AG04450 (cell line): ENCODE results near the gene SENP8. TPM values are rescaled to one million over a fixed set of nuclear protein-coding genes. Genes with fewer than 3 reads are reported as not detected.
"Not testable (repeated sequence)": the region's sequence is repeated elsewhere in the genome, so short reads cannot be mapped to it uniquely, and the experiment has no call there.

Experiments
- CTCF ChIA-PET: fragments of 300-600, 350-600 bp; formaldehyde crosslinking; extraction: SDS; loops from one replicate; lab custom pipeline; 2022; ENCODE audit warnings: antibody characterized with exemption, inconsistent platforms; lab: Charles Lee
- POLR2A ChIA-PET: fragments of 350-600 bp; formaldehyde crosslinking; extraction: SDS; loops from one replicate; lab custom pipeline; 2021; ENCODE audit warnings: antibody characterized with exemption, inconsistent platforms; lab: Yijun Ruan, JAX
- DNase-seq: peaks from one replicate; pipeline ENCODE4 v3.0.0-alpha.2; 2011; ENCODE audit warnings: low read depth, low spot score
- H3K27ac ChIP-seq: one replicate; pipeline ENCODE4 v1.5.1; 2012; ENCODE audit warnings: low read depth, low read length, control low read depth
- H3K27me3 ChIP-seq: one replicate; pipeline ENCODE4 v1.6.0; 2012; ENCODE audit warnings: low read length; ENCODE audit not compliant: control insufficient read depth, insufficient read depth
- H3K4me3 ChIP-seq: 2 replicates; pipeline ENCODE4 v1.5.1; 2011; ENCODE audit warnings: mild to moderate bottlenecking, low read depth, low read length, control low read depth
- H3K9me3 ChIP-seq: 2 replicates; pipeline ENCODE4 v1.5.1; 2012; ENCODE audit warnings: low read length; ENCODE audit not compliant: control insufficient read depth, insufficient read depth
- polyA plus RNA-seq: library from polyadenylated mRNA; depleted of rRNA; stranded (reverse); fragments of >200 nt; gene quantifications from 2 replicates; pipeline ENCODE4 v1.2.3, GENCODE V29; 2011
- TF ChIP-seq, protein P1 (sequence below): IDR thresholded peaks from 2 replicates; pipeline ENCODE4 v1.5.1; 2011; ENCODE audit warnings: low read depth, low read length, control low read depth, inconsistent platforms

SENP8 gene
- polyA plus RNA-seq, 1 experiment: 5.3 TPM

DNA sequence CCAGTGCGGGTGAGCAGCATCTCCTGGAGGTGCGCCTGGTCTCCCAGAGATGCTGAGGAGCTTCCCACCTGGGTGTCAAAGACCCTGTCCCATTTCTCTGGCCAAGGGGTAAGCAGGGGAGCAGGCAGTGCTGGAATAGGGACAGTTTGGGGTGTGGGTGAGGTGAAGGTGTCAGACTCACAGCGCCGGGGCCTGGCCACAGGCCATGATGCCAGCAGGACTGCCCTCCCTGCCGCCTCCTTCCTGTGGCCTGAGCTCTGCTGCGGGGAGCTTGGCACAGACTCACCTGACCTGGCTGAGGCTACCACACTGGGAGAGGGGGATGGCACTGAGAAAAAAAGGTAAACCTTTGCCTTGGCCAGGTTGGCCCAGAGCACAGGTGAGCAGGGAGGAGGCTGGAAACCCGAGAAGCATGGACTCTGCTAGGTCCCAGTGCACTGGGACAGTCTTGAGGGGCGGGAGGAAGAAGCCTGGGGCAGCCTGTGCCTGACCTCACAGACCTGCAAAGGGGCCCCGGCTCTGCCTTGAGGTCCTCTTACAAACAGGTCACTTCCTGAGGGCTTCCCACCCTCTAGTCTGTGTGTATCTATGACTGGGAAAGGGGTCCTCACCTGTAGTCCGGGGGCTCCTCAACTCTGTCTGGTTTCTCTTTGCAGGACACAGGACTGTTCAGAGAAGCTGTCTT, 51.2 kb downstream of the SENP8 start:
- TF ChIP-seq, protein P1, sequence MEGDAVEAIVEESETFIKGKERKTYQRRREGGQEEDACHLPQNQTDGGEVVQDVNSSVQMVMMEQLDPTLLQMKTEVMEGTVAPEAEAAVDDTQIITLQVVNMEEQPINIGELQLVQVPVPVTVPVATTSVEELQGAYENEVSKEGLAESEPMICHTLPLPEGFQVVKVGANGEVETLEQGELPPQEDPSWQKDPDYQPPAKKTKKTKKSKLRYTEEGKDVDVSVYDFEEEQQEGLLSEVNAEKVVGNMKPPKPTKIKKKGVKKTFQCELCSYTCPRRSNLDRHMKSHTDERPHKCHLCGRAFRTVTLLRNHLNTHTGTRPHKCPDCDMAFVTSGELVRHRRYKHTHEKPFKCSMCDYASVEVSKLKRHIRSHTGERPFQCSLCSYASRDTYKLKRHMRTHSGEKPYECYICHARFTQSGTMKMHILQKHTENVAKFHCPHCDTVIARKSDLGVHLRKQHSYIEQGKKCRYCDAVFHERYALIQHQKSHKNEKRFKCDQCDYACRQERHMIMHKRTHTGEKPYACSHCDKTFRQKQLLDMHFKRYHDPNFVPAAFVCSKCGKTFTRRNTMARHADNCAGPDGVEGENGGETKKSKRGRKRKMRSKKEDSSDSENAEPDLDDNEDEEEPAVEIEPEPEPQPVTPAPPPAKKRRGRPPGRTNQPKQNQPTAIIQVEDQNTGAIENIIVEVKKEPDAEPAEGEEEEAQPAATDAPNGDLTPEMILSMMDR: no peak
- Histone ChIP-seq H3K27ac (no peak overlapping the region), H3K27me3 (peaks cover 38% of the 10 kb centered on the region), H3K9me3 (no peaks in the 10 kb centered on the region; the same call in 1 of the 2 replicates), H3K4me3 (no peak overlapping the region)
- ChIA-PET CTCF (interaction anchor here (1.4 kb wide), 1 partner anchor 13 kb away, joined by 3 read pairs; no protein-coding TSS in a partner anchor), POLR2A (no interaction called here)
- no peak for DNase-seq

DNA sequence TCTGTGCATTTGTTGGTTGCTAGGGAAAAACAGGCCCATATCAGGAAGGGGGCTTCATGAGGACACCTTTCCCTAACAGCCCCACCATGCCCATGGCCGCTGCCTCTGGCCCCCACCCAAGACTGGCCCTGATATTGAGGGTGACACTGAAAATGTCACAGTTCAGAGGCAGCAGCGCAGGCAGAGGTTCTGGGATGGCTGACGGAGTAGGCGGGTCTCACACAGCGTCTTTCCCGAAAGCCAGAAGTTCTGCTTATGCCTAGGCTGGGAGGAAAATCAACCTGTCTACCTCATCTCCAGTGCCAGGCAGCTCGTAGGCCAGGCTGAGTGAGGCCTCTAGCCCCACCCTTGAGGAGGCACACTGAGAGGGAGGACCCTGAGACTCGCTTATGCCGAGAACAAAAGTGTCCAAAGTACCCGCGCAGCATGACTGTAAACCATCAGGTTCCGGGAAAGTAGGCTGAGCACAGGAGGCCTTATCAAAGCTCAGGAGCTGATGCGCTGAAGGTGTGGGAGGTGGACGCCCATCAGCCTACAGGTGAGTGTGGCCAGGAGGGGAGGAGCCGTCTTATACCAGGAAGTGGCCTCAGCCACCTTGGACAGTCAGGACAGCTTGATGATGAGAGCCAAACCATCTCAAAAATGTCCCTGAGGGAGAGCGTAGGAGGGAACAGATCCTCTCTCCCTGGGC, 51.9 kb downstream of the SENP8 start:
- POLR2A ChIA-PET: no interaction called here

DNA sequence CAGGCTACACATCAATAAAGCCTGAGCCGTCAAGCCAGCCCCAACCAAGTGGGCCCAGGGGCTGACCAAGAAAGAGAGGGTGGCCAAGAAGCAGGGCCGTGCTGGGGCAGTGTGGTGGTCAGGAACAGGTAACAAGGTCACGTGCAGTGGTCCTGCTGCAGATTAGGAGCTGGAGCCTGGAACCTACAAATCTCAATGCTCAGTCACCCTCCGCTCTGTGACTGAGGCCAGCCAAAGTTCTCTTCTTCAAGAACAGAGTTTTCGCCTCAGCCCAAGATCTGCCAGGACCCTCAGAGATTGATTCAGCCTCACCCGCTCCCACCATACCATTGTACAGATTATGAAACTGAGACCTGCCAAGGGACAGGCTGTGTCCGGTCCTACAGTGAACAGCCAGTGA, 52.5 kb downstream of the SENP8 start:
- H3K27ac ChIP-seq: peak overlapping the region; percentile 2
- no peak overlapping the region for H3K4me3 ChIP-seq
- ChIA-PET POLR2A (no interaction called here), CTCF (no interaction called here)
- H3K27me3 ChIP-seq: peaks cover 45% of the 10 kb centered on the region
- no peaks in the 10 kb centered on the region; the same call in 1 of the 2 replicates for H3K9me3 ChIP-seq
- no peak for DNase-seq
- TF ChIP-seq, protein P1: no peak

More for the DNA sequence above, 51.9 kb downstream of the SENP8 start:
- CTCF ChIA-PET: interaction anchor here (1.4 kb wide), 1 partner anchor 14 kb away, joined by 3 read pairs; no protein-coding TSS in a partner anchor
- H3K27me3 ChIP-seq: peaks cover 41% of the 10 kb centered on the region
- peak overlapping the region; percentile 2 for H3K27ac ChIP-seq
- H3K9me3 ChIP-seq: no peaks in the 10 kb centered on the region; the same call in 1 of the 2 replicates
- no peak for DNase-seq
- no peak overlapping the region for H3K4me3 ChIP-seq
- TF ChIP-seq, protein P1: no peak

GRCh38 chr15:72171978-72172377, 53.8 kb downstream of the SENP8 start:
- POLR2A ChIA-PET, H3K27ac ChIP-seq: not testable (repeated sequence)

DNA sequence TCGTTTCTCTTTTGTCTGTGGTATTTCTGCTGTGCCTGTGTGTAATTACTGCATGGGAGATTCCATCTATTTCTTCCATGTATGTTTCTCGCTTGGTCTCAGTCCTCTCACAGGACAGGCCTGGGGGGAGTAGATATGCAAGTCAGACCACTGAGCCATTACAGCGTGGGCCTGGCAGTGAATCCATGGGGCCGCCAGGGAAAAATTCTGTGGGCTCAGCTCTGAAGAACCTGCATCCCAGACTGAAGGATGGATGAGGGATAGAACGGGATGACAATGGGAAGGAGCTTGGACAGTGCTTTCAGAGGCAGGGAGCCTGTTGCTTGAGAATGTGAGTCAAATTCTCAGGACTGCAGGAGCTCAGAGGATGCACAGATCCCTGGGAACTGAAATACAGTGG, 54.6 kb downstream of the SENP8 start:
- no peak for DNase-seq

More at GRCh38 chr15:72171978-72172377, 53.8 kb downstream of the SENP8 start:
- not testable (repeated sequence) for DNase-seq, H3K4me3 ChIP-seq, H3K9me3 ChIP-seq
- CTCF ChIA-PET: interaction anchor here (0.5 to 0.6 kb wide), 2 partner anchors 53 to 58 kb away, joined by 3 to 6 read pairs; no protein-coding TSS in a partner anchor
- peaks cover 44% of the 10 kb centered on the region for H3K27me3 ChIP-seq

More for the DNA sequence above, 54.6 kb downstream of the SENP8 start:
- ChIA-PET CTCF (interaction anchor here (0.5 to 0.6 kb wide), 2 partner anchors 13 to 57 kb away, joined by 4 to 6 read pairs; no protein-coding TSS in a partner anchor), POLR2A (no interaction called here)
- Histone ChIP-seq H3K27ac (no peak overlapping the region), H3K4me3 (no peak overlapping the region), H3K9me3 (no peaks in the 10 kb centered on the region; the same call in 1 of the 2 replicates), H3K27me3 (peaks cover 40% of the 10 kb centered on the region)
- TF ChIP-seq, protein P1: no peak
